HL-60 (cell line): ENCODE results near the gene KIAA0232.

ENCODE experiments used
- DNase-seq, 2 experiments: peaks; one replicate each; pipeline ENCODE4 v3.0.0-alpha.2; 2010 to 2020; ENCODE audit warnings: low read depth in 1 of 2, low spot score in 1 of 2
- H3K27ac ChIP-seq: fragments of 250-450 bp; sonication (Bioruptor Pico); replicated peaks from 2 replicates; pipeline ENCODE4 v1.5.1; 2020; ENCODE audit warnings: mild to moderate bottlenecking, moderate library complexity
- H3K27me3 ChIP-seq: fragments of 250-450 bp; sonication (Bioruptor Pico); 2 replicates; pipeline ENCODE4 v1.5.1; 2021; ENCODE audit warnings: mild to moderate bottlenecking, moderate library complexity; ENCODE audit not compliant: insufficient read depth, poor library complexity, severe bottlenecking
- H3K4me3 ChIP-seq: replicated peaks from 2 replicates; pipeline ENCODE4 v1.5.1; 2011; ENCODE audit warnings: mild to moderate bottlenecking, control low read depth, low read length; ENCODE audit not compliant: insufficient read depth
- CTCF ChIP-seq: IDR thresholded peaks from one replicate; pipeline ENCODE4 v1.5.1; 2011; ENCODE audit warnings: low read length, control low read depth, inconsistent platforms; ENCODE audit not compliant: insufficient read depth
- GABPA ChIP-seq: IDR thresholded peaks from 2 replicates; pipeline ENCODE4 v1.6.1; 2012; ENCODE audit warnings: low read depth
- POLR2AphosphoS5 ChIP-seq: IDR thresholded peaks from 2 replicates; pipeline ENCODE4 v1.6.1; 2012; ENCODE audit warnings: low read depth
- REST ChIP-seq: IDR thresholded peaks from 2 replicates; pipeline ENCODE4 v1.6.1; 2012; ENCODE audit warnings: low read depth; ENCODE audit not compliant: insufficient replicate concordance
- SPI1 ChIP-seq: IDR thresholded peaks from 2 replicates; pipeline ENCODE4 v1.6.1; 2012; ENCODE audit warnings: low read depth, mild to moderate bottlenecking, borderline replicate concordance

Gene KIAA0232

GRCh38 chr4:6775746-6776145 is 6.8 kb upstream of the KIAA0232 start:
- DNase-seq = no peak
- H3K27ac ChIP-seq = no peak overlapping the region
- TF ChIP-seq REST (no peak), SPI1 (no peak), POLR2AphosphoS5 (no peak), CTCF (no peak), GABPA (no peak)
- H3K27me3 ChIP-seq = no peaks in the 10 kb centered on the region
- no peak overlapping the region for H3K4me3 ChIP-seq

- no peak overlapping the region for H3K27ac ChIP-seq
- no peak for TF ChIP-seq GABPA
- no peak for TF ChIP-seq CTCF
- TF ChIP-seq REST = no peak
- TF ChIP-seq SPI1 = no peak
- no peak for TF ChIP-seq POLR2AphosphoS5
- no peak for DNase-seq
- no peaks in the 10 kb centered on the region for H3K27me3 ChIP-seq
- H3K4me3 ChIP-seq = no peak overlapping the region
Measured at GRCh38 chr4:6776920-6777635, 5.4 kb upstream of the KIAA0232 start.

- peak; percentile 55 to 73 for DNase-seq
- peak overlapping the region; percentile 32 for H3K27ac ChIP-seq
- no peak overlapping the region; the same call in 1 of the 2 replicates for H3K4me3 ChIP-seq
- H3K27me3 ChIP-seq = no peaks in the 10 kb centered on the region
- no peak for TF ChIP-seq REST
- peak; percentile 5 for TF ChIP-seq CTCF
- peak; percentile 87 for TF ChIP-seq SPI1
Measured at GRCh38 chr4:6777636-6778281, 4.8 kb upstream of the KIAA0232 start.
